NT2/D1 (cell line): ENCODE measurements around the gene CSNK1G1.
"Not testable (repeated sequence)": the region's sequence is repeated elsewhere in the genome, so short reads cannot be mapped to it uniquely, and the experiment has no call there.

ENCODE experiments used
- DNase-seq: peaks from one replicate; pipeline ENCODE4 v3.0.0-alpha.2; 2011; ENCODE audit warnings: low read depth, low spot score
- H3K27me3 ChIP-seq: 2 replicates; pipeline ENCODE4 v1.6.0; 2011; ENCODE audit warnings: mild to moderate bottlenecking; ENCODE audit not compliant: insufficient read length, insufficient read depth
- H3K36me3 ChIP-seq: 2 replicates; pipeline ENCODE4 v1.6.1; 2011; ENCODE audit warnings: mild to moderate bottlenecking, low read length, mixed read lengths; ENCODE audit not compliant: insufficient read depth, insufficient read length
- H3K4me1 ChIP-seq: 2 replicates; pipeline ENCODE4 v1.5.1; 2011; ENCODE audit not compliant: insufficient read depth, insufficient read length
- H3K4me3 ChIP-seq: 2 replicates; pipeline ENCODE4 v1.5.1; 2011; ENCODE audit warnings: low read depth; ENCODE audit not compliant: insufficient read length
- H3K9ac ChIP-seq: 2 replicates; pipeline ENCODE4 v1.6.0; 2011; ENCODE audit warnings: low read depth; ENCODE audit not compliant: insufficient read length
- H3K9me3 ChIP-seq: 2 replicates; pipeline ENCODE4 v1.5.1; 2011; ENCODE audit warnings: mild to moderate bottlenecking, low read length; ENCODE audit not compliant: insufficient read depth
- SUZ12 ChIP-seq: IDR thresholded peaks from 2 replicates; pipeline ENCODE4 v1.6.1; 2011; ENCODE audit not compliant: insufficient read length, insufficient read depth; ENCODE audit errors: extremely low read depth
- YY1 ChIP-seq: IDR thresholded peaks from 2 replicates; pipeline ENCODE4 v1.6.1; 2011; ENCODE audit not compliant: insufficient read length, insufficient read depth
- ZNF274 ChIP-seq: IDR thresholded peaks from 2 replicates; pipeline ENCODE4 v1.6.1; 2011; ENCODE audit warnings: mild to moderate bottlenecking, low read depth, low read length

CSNK1G1 gene

GRCh38 chr15:64122936-64123351 is 233.0 kb downstream of the CSNK1G1 start:
- no peaks in the 10 kb centered on the region for H3K27me3 ChIP-seq
- H3K4me3 ChIP-seq: no peak overlapping the region
- DNase-seq: no peak
- H3K4me1 ChIP-seq: no peaks in the 10 kb centered on the region
- peaks cover 77% of the 10 kb centered on the region for H3K36me3 ChIP-seq
- TF ChIP-seq ZNF274 (no peak), SUZ12 (no peak), YY1 (no peak)
- no peak overlapping the region for H3K9ac ChIP-seq
- no peaks in the 10 kb centered on the region for H3K9me3 ChIP-seq

GRCh38 chr15:64122444-64122843 is 233.5 kb downstream of the CSNK1G1 start:
- no peaks in the 10 kb centered on the region for H3K9me3 ChIP-seq
- TF ChIP-seq SUZ12 (no peak), YY1 (no peak), ZNF274 (no peak)
- H3K4me1 ChIP-seq: no peaks in the 10 kb centered on the region
- DNase-seq: no peak
- peaks cover 74% of the 10 kb centered on the region for H3K36me3 ChIP-seq
- H3K9ac ChIP-seq: no peak overlapping the region
- H3K4me3 ChIP-seq: no peak overlapping the region
- no peaks in the 10 kb centered on the region for H3K27me3 ChIP-seq

GRCh38 chr15:64121614-64122013 is 234.4 kb downstream of the CSNK1G1 start:
- Histone ChIP-seq H3K4me3 (no peak overlapping the region), H3K27me3 (no peaks in the 10 kb centered on the region), H3K4me1 (no peaks in the 10 kb centered on the region), H3K9ac (no peak overlapping the region), H3K36me3 (peaks cover 66% of the 10 kb centered on the region), H3K9me3 (no peaks in the 10 kb centered on the region)
- TF ChIP-seq ZNF274 (no peak), YY1 (no peak), SUZ12 (no peak)
- no peak for DNase-seq

- H3K27me3 ChIP-seq: not testable (repeated sequence)
- peaks cover 68% of the 10 kb centered on the region for H3K36me3 ChIP-seq
Observed at GRCh38 chr15:64120322-64120721, 235.7 kb downstream of the CSNK1G1 start.

GRCh38 chr15:64117759-64118487 is 238.1 kb downstream of the CSNK1G1 start:
- H3K27me3 ChIP-seq: no peaks in the 10 kb centered on the region
- DNase-seq: no peak
- H3K9me3 ChIP-seq: no peaks in the 10 kb centered on the region
- H3K9ac ChIP-seq: no peak overlapping the region
- peaks cover 69% of the 10 kb centered on the region for H3K36me3 ChIP-seq
- no peaks in the 10 kb centered on the region for H3K4me1 ChIP-seq
- TF ChIP-seq SUZ12 (no peak), ZNF274 (no peak), YY1 (no peak)
- no peak overlapping the region for H3K4me3 ChIP-seq

More at GRCh38 chr15:64120322-64120721, 235.7 kb downstream of the CSNK1G1 start:
- H3K4me1 ChIP-seq, DNase-seq, H3K9ac ChIP-seq, H3K4me3 ChIP-seq, H3K9me3 ChIP-seq: not testable (repeated sequence)
